ENCODE measurements around the gene PTTG1IP. TPM values are rescaled to one million over a fixed set of nuclear protein-coding genes. Genes with fewer than 3 reads are reported as not detected.

The PTTG1IP gene, protein sequence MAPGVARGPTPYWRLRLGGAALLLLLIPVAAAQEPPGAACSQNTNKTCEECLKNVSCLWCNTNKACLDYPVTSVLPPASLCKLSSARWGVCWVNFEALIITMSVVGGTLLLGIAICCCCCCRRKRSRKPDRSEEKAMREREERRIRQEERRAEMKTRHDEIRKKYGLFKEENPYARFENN
- total RNA-seq (2016; rRNA removed; fragmentation: Illumina TruSeq; extraction: Trizol) = 89.4 and 161 TPM in 2 replicates
- total RNA-seq (2016; cell fraction: cytosol; rRNA removed; fragmentation: Illumina TruSeq; extraction: Trizol; ENCODE audit: low read depth) = 42.7 and 52.7 TPM in 2 replicates
- total RNA-seq (2016; cell fraction: insoluble cytoplasmic fraction; rRNA removed; fragmentation: Illumina TruSeq; extraction: Trizol) = 93.0 and 159 TPM in 2 replicates
- total RNA-seq (2016; cell fraction: membrane; rRNA removed; fragmentation: Illumina TruSeq; extraction: Trizol) = 72.6 and 73.1 TPM in 2 replicates
- total RNA-seq (2016; cell fraction: nucleus; rRNA removed; fragmentation: Illumina TruSeq; extraction: Trizol) = 137 and 161 TPM in 2 replicates
- 700 and 734 TPM in 2 replicates for polyA plus RNA-seq (2011; rRNA removed)
- 548 and 662 TPM in 2 replicates for polyA plus RNA-seq (2011; cell fraction: cytosol; rRNA removed)
- polyA plus RNA-seq (2011; cell fraction: nucleus; rRNA removed) = 529 and 555 TPM in 2 replicates
- 435 and 453 TPM in 2 replicates for polyA plus RNA-seq (2012)
- polyA plus RNA-seq (2016; cell fraction: cytosol; fragmentation: Illumina TruSeq; extraction: Trizol; ENCODE audit: low read depth) = 22.2 and 24.3 TPM in 2 replicates
- polyA plus RNA-seq (2016; cell fraction: insoluble cytoplasmic fraction; fragmentation: Illumina TruSeq; extraction: Trizol; ENCODE audit: low read depth) = 90.0 and 95.3 TPM in 2 replicates
- 47.9 and 49.9 TPM in 2 replicates for polyA plus RNA-seq (2016; cell fraction: membrane; fragmentation: Illumina TruSeq; extraction: Trizol; ENCODE audit: low read depth)
- 267 and 281 TPM in 2 replicates for polyA plus RNA-seq (2016; cell fraction: nucleus; fragmentation: Illumina TruSeq; extraction: Trizol; ENCODE audit: insufficient read depth, low read depth)
- 110 and 581 TPM in 2 replicates for polyA minus RNA-seq (2011; rRNA and poly(A)+ RNA removed; ENCODE audit: low replicate concordance)
- 491 and 595 TPM in 2 replicates for polyA minus RNA-seq (2011; cell fraction: cytosol; rRNA and poly(A)+ RNA removed)
- polyA minus RNA-seq (2011; cell fraction: nucleus; rRNA and poly(A)+ RNA removed) = 203 and 242 TPM in 2 replicates
- Bru-seq, nascent RNA = percentile 95 among the genes with signal in this experiment
- percentile 99 among the genes with signal in this experiment for BruChase-seq, experiment 1, labeled RNA remaining after a 6-hour chase
- BruChase-seq, experiment 2, labeled RNA remaining after a 2-hour chase = percentile 98 among the genes with signal in this experiment
- long read RNA-seq, experiment 1, transcript PTTG1IP-201 (6 exons, 2,760 nt) = major isoform, 403 of 568 reads
- long read RNA-seq, experiment 1, partial matches to known transcripts = 150 of 568 reads
- long read RNA-seq, experiment 1, other reads (novel, unspliced or antisense) = 12 of 568 reads
- long read RNA-seq, experiment 2, transcript PTTG1IP-201 (6 exons, 2,760 nt) = major isoform, 230 of 701 reads
- long read RNA-seq, experiment 2, partial matches to known transcripts = 86 of 701 reads
- long read RNA-seq, experiment 2, other reads (novel, unspliced or antisense) = 382 of 701 reads

DNA sequence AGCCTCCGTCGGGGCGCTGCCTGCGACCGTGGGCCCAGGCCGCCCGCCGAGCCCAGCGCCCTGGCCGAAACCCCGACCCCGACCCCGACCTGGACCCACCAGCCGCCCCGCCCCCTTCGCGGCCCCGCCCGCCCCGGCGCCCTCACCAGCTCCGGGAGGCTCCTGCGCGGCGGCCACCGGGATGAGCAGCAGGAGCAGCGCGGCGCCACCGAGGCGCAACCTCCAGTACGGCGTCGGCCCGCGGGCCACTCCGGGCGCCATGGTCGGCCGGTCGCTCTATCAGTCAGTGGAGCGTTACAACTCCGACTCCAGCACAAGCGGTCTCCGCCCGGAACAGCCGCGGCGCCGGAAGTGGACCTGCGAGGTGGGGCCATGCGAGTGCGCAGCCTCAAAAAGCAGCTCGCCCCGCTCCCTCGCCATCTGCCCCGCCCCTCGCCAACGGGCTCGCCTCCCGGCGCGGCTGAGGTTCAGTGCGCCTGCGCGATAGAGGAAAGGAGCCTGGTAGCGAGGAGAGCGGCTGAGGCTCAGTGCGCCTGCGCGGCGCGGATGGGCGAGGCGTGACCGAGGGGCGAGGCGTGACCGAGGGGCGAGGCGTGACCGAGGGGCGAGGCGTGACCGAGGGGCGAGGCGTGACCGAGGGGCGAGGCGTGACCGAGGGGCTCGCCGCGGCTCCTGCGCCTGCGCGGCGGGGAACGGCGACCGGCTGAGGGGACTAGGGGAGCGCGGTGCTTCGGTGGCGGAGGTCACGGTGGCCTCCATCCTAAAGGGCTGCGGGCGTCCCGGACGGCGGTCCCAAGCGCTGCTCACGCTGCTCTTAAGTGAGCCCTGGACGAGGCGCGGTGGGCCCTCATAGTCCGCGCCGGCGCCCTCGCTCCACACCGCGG is at the start of gene PTTG1IP:
TSS of gene PTTG1IP (minus strand) at position 335 of the 884 bp plus-strand sequence. CDS start at position 261, 74 bp downstream.
- H3K27me3 ChIP-seq (ENCODE audit: control insufficient read depth in 1 of 2, insufficient read depth in 2 of 2, low read length in 2 of 2) = no peaks in the 10 kb centered on the region; a peak in 1 of 5 replicates
- WGBS (ENCODE audit: low lambda C conversion rate) = 58% methylated on average over 33 of the region's 123 CpGs
- H2AFZ ChIP-seq (ENCODE audit: low read length) = no peak within 1 kb of the TSS
- no peaks in the 10 kb centered on the region for H3K9me3 ChIP-seq (ENCODE audit: low read length)
- H4K20me1 ChIP-seq (ENCODE audit: insufficient read depth, low read length) = peaks cover 40% of the 10 kb centered on the region
- peak within 1 kb of the TSS; percentile 95 for H3K4me2 ChIP-seq (ENCODE audit: low read depth, low read length)
- H3K4me3 ChIP-seq (replicated peaks in 1 of 3; ENCODE audit: insufficient read depth in 1 of 3, low read depth in 2 of 3, low read length in 3 of 3) = peak within 1 kb of the TSS; percentile 71 to 94 (median 82)
- BruUV-seq (replicated peaks) = no TSS peak
- peaks cover 0 to 4% of the 10 kb centered on the region in 2 experiments; a peak in 1 of 5 replicates for H3K36me3 ChIP-seq (replicated peaks in 1 of 2; ENCODE audit: control insufficient read depth in 1 of 2, insufficient read depth in 2 of 2, low read length in 2 of 2)
- intact Hi-C loops (cut with micrococcal nuclease; ENCODE audit: unreplicated experiment) = loop anchor here (2.0 to 5.0 kb wide), 2 partner anchors 27 to 71 kb away; partner anchors contain the start of gene UBE2G2
- peak; percentile 93 for DNase-seq (ENCODE audit: low spot score)
- peak within 1 kb of the TSS; percentile 72 for H3K27ac ChIP-seq (ENCODE audit: extremely low read length, insufficient read depth, low read length)
- peak within 1 kb of the TSS; percentile 94 for H3K9ac ChIP-seq (ENCODE audit: insufficient read depth, low read depth, low read length)
- ChIA-PET POLR2A (interaction anchor here (0.6 to 3.8 kb wide), 19 partner anchors 8 to 416 kb away, joined by 3 to 50 read pairs (median 5); partner anchors contain the start of genes SLX9, SUMO3 and UBE2G2), CTCF (ENCODE audit: low intra/inter-chr PET ratio, low total read pairs) (no interaction called here)
- peaks cover 50% of the 10 kb centered on the region for H3K79me2 ChIP-seq (ENCODE audit: insufficient read depth, low read length)
- no peak for FAIRE-seq
- peaks cover 74% of the 10 kb centered on the region for H3K4me1 ChIP-seq (ENCODE audit: insufficient read depth, low read length)
- ATAC-seq = peak; percentile 70
- in situ Hi-C loops (cut with HindIII; ENCODE audit: extremely low pct_ligation_motif_present, low pct_unique_long_range_greater_than_20kb) = no loop called here
- TF ChIP-seq, protein P1, sequence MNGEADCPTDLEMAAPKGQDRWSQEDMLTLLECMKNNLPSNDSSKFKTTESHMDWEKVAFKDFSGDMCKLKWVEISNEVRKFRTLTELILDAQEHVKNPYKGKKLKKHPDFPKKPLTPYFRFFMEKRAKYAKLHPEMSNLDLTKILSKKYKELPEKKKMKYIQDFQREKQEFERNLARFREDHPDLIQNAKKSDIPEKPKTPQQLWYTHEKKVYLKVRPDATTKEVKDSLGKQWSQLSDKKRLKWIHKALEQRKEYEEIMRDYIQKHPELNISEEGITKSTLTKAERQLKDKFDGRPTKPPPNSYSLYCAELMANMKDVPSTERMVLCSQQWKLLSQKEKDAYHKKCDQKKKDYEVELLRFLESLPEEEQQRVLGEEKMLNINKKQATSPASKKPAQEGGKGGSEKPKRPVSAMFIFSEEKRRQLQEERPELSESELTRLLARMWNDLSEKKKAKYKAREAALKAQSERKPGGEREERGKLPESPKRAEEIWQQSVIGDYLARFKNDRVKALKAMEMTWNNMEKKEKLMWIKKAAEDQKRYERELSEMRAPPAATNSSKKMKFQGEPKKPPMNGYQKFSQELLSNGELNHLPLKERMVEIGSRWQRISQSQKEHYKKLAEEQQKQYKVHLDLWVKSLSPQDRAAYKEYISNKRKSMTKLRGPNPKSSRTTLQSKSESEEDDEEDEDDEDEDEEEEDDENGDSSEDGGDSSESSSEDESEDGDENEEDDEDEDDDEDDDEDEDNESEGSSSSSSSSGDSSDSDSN (CRISPR knock-in tag; IDR thresholded peaks at IDR 0.05) = peak; percentile 50; the same call in 1 of the 2 replicates
- TF ChIP-seq, protein P2, sequence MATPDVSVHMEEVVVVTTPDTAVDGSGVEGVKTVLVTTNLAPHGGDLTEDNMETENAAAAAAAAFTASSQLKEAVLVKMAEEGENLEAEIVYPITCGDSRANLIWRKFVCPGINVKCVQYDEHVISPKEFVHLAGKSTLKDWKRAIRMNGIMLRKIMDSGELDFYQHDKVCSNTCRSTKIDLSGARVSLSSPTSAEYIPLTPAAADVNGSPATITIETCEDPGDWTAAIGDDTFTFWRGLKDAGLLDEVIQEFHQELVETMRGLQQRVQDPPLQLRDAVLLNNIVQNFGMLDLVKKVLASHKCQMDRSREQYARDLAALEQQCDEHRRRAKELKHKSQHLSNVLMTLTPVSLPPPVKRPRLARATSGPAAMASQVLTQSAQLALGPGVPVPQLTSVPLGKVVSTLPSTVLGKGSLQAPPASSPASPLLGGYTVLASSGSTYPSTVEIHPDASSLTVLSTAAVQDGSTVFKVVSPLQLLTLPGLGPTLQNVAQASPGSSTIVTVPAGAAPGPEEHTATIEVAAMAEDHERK (CRISPR knock-in tag; IDR thresholded peaks at IDR 0.05; ENCODE audit: low read depth) = no peak
- TF ChIP-seq, protein P3, sequence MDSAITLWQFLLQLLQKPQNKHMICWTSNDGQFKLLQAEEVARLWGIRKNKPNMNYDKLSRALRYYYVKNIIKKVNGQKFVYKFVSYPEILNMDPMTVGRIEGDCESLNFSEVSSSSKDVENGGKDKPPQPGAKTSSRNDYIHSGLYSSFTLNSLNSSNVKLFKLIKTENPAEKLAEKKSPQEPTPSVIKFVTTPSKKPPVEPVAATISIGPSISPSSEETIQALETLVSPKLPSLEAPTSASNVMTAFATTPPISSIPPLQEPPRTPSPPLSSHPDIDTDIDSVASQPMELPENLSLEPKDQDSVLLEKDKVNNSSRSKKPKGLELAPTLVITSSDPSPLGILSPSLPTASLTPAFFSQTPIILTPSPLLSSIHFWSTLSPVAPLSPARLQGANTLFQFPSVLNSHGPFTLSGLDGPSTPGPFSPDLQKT (CRISPR knock-in tag; IDR thresholded peaks at IDR 0.05; ENCODE audit: borderline replicate concordance) = no peak
- TF ChIP-seq, protein P4, sequence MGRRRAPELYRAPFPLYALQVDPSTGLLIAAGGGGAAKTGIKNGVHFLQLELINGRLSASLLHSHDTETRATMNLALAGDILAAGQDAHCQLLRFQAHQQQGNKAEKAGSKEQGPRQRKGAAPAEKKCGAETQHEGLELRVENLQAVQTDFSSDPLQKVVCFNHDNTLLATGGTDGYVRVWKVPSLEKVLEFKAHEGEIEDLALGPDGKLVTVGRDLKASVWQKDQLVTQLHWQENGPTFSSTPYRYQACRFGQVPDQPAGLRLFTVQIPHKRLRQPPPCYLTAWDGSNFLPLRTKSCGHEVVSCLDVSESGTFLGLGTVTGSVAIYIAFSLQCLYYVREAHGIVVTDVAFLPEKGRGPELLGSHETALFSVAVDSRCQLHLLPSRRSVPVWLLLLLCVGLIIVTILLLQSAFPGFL (CRISPR knock-in tag; IDR thresholded peaks at IDR 0.05) = no peak

Data from HepG2 (cell line).